GM21825 (cell line): ENCODE data around the gene ANKRD6.
"Not testable (repeated sequence)": the region's sequence is repeated elsewhere in the genome, so short reads cannot be mapped to it uniquely, and the experiment has no call there.

ENCODE experiments used
- ATAC-seq: cut with Tn5 transposase; IDR thresholded peaks from one replicate; pipeline ENCODE4 v1.9.1; 2021; ENCODE audit warnings: mild to moderate bottlenecking, moderate library complexity; ENCODE audit not compliant: unreplicated experiment

Gene ANKRD6

DNA sequence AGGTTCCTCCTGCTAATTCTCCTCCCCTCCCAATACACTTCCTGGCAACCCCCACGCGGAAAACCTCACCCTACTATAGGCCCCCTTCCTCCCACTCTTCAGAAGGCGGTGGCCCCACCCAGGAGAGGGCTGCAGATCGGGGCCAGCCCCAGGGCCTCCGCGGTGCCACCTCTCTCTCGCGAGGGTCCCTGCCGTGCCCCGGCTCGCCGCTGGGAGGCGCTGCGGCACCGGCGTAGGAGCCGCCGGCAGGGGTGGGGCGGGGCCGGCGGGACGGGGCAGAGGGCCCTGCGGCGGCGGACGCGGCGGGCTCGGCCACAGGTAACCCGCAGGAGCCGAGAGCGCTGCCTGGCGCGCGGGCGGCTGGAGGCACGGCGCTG lies at the start of gene ANKRD6:
Gene ANKRD6 (plus strand): TSS at position 278 of the 377 bp plus-strand sequence. CDS start 133,825 bp downstream, outside the sequence.
- ATAC-seq: peak; percentile 85

- peak; percentile 47 for ATAC-seq
Measured at GRCh38 chr6:89385156-89385667, 47.7 kb upstream of the ANKRD6 start.

GRCh38 chr6:89385846-89386245 lies 47.1 kb upstream of the ANKRD6 start:
- no peak for ATAC-seq

DNA sequence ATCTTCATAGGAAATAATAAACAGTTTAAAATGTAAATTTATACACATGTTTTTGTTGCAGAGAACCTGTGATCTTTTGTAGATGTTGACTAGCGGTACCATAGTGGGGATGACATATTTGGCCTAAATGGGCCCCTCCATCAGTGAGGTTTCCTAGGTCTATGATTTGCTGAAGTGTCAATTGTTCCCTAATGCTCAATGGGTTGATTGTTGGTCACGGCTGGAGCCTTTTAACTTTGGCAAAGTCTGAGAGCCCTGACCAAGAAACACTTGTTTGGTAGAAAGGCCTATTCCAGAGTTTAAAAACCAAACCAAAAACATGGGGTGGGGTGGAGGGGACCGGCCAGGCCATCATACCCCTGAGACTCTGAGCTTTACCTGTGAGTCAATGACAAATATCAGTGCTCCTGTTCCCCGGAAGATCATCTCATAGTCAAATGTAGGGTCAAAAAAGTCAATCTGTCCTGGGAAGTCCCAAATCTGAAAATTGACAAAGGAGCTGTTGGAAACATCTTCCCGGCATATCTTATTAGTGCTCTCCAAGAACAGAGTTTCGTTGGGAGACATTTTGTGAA lies 45.9 kb upstream of the ANKRD6 start:
- ATAC-seq: peak; percentile 11

GRCh38 chr6:89387516-89388201 lies 45.3 kb upstream of the ANKRD6 start:
- ATAC-seq: peak; percentile 91

DNA sequence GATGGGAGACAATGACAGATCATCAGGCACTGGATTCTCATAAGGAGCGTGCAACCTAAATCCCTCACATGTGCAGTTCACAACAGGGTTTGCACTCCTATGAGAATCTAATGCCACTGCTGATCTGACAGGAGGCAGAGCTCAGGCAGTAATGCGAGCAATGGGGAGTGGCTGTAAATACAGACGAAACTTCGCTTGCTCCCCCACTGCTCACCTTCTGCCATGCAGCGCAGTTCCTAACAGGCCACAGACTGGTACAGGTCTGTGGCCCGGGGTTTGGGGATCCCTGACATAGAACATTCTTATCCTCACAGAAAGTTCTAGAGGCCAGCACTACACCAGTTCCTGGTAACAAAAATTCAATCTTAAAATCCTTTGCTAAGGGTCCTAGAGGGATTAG lies 44.1 kb upstream of the ANKRD6 start:
- no peak for ATAC-seq

DNA sequence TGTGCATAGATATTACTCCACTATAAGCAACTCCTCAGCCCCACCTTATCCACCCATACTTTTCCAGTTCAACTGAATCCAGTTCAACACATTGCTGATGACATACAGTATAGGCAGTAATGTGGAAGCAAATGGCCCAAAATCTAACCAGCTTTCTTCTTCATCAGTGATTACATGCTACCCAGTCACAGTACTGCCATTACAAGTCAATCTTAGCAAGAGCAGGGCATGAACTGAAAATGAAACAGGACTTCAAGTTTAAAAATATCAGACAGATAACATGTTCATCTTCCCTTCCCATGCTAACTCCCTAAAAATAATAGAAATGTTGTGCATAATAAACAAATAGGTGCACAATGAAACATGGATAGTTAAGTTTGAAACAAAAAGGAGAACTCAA lies 40.1 kb upstream of the ANKRD6 start:
- no peak for ATAC-seq

DNA sequence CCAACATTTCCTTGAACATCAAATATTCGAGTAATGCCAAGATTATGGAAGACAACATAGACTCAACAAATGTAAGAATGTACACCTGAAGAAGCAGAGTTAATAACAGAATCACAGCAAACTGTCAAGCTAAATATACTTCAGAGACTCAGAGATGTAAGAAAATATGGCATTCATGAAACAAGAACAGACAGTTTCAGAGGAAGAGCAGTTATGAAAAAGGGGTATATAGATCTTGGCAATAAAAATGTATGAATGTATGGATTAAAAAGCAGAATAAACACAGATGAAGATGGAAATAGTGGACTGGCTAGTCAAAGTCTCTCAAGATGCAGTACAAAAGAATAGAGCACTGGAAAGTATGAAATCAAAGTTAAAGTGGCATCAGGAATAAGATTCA lies 39.3 kb upstream of the ANKRD6 start:
- ATAC-seq: no peak

DNA sequence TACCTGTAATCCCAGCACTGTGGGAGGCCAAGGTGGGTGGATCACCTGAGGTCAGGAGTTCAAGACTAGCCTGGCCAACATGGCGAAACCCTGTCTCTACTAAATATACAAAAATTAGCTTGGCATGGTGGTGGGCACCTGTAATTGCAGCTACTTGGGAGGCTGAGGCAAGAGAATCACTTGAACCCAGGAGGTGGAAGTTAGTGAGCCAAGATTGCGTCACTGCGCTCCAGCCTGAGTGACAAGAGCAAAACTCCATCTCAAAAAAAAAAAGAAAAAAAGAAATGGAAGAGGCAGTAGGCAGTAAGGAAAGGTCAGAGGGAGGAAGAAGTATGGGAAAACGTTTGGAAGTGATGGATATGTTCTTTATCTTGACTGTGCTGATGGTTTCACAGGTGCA lies 35.1 kb upstream of the ANKRD6 start:
- not testable (repeated sequence) for ATAC-seq

DNA sequence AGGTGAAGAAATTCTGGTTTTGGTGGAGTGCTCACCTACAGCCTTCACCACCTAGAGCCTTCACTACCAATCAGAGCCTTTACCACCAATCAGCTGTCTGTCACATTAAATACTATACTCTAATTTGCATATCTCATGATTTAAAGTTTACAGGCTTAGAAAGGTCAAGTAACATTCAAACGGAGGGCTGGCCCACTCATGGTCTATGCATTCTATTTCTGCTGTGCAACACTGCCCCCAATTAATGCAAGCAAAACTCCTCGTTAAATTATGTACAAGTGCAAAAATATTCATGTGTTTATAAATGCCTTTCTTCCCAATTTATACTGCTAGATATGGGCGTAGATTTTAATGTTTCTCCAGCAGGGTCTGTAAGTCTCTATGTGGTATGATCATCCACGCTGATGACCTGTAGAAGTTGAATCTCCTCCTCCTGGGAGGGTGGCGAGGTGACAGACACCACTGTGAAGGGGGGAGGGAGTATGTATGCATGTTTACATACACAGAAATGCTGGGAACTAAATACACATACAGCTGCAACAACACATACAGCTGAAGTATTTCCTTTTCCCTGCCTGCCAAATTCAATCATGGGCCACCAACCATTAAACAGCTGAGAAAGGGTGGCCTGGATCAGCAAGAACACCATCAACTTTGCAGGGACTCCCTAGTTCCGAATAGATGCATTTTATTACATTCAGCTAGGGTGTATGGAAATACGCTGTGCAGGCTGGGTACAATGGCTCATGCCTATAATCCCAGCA lies 34.0 kb upstream of the ANKRD6 start:
- ATAC-seq: no peak

- ATAC-seq: no peak
Measured at GRCh38 chr6:89400050-89400449, 32.9 kb upstream of the ANKRD6 start.

DNA sequence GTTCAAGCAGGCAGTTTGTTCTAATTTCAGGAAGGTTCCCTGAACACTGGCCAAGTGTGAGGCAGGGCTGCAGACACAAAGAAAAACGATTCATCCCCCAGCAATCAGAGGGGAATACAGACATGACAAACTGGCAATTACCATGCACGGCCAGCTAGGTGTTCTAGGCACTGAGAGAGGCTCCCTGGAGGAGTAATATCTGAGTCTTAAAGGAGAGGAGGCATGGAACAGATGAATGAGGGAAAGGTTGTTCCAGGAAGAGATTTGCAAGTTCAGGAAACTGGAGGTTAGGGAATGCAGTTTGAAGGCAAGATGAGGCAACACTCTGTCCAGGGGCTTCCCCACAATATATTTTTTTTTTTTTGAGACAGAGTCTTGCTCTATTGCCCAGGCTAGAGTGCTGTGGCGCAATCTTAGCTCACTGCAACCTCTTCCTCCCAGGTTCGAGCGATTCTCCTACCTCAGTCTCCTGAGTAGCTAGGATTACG lies 32.0 kb upstream of the ANKRD6 start:
- no peak for ATAC-seq

GRCh38 chr6:89402776-89403175 lies 30.2 kb upstream of the ANKRD6 start:
- no peak for ATAC-seq

DNA sequence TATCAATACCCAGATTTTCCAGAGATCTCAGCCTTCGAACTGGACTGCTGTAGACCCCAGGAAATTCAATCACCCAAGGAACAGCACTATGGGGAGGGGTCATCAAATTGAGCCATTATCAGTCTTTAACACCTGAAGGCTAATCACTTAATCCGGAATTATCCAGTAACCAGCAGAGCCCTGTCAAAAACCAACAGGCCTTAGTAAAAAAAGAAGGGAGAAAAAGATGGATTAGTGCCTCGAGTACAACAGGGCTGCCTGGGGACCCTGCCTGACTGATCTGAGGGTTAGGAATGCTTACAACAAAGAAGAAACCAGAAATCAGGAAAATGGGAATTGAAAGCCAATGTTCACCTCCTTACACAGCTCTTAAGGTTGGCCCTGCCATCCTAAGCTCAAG lies 28.4 kb upstream of the ANKRD6 start:
- no peak for ATAC-seq

- no peak for ATAC-seq
Measured at GRCh38 chr6:89406141-89406540, 26.8 kb upstream of the ANKRD6 start.

DNA sequence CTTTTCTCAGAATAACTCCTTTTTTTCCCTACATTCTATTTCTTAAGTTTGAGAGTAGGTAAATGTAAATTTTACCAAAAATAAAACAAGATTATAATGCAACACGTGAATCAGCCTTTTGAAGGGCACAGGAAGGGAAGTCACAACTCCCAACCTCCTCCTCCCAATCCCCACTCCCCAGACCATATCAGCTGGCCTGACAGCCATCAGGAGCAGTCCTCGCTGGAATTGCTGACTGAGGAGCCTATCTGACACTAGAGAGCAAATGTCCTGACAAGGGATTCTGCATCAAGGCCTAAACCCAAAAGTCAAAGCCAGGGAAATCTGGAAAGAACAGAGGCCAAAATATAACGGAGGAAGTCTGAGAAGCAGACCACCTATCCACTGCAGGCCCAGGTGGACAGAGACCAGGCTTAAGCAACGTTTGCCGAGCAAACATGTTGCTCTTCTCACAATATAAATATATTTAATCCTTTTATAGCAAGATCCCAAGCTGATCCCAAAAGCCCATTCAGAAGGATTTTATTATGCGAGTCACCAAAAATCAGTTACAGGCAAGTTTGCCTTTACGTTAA lies 23.4 kb upstream of the ANKRD6 start:
- no peak for ATAC-seq

GRCh38 chr6:89410231-89410761 lies 22.7 kb upstream of the ANKRD6 start:
- ATAC-seq: no peak

GRCh38 chr6:89410788-89411144 lies 22.2 kb upstream of the ANKRD6 start:
- ATAC-seq: no peak

- ATAC-seq: peak; percentile 38
Measured at GRCh38 chr6:89411145-89412070, 21.5 kb upstream of the ANKRD6 start.
